ENCODE measurements around the gene CACNG1.

CACNG1 gene

DNA sequence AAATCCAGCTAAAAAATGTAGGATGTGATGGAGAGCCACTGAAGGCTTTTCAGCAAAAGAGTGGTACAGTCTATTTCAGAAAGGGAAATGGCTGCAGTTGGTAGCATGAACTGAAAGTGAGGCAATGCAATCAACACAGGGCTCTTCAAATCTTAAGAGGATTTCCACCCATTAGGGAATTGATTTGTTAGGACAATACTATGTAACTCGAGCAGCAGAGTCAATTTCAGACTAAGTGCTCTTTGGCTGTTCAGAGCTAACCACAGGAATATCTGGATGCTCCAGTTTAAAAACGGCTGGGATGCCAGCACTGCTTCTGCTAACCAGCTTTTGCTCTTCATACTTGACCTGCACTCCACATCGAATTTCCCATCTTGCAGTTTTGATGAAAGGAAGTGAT, 24.6 kb downstream of the CACNG1 start:
- Mint-ChIP-seq H3K4me1 (peaks cover 31% of the 10 kb centered on the region), H3K27me3 (ENCODE audit: low read depth, poor library complexity) (no peaks in the 10 kb centered on the region), H3K9me3 (no peaks in the 10 kb centered on the region), H3K36me3 (ENCODE audit: low read depth) (peaks cover 11% of the 10 kb centered on the region), H3K4me3 (no peak overlapping the region), H3K27ac (peak overlapping the region; percentile 21)
- DNase-seq: no peak
- TF ChIP-seq, protein P1, sequence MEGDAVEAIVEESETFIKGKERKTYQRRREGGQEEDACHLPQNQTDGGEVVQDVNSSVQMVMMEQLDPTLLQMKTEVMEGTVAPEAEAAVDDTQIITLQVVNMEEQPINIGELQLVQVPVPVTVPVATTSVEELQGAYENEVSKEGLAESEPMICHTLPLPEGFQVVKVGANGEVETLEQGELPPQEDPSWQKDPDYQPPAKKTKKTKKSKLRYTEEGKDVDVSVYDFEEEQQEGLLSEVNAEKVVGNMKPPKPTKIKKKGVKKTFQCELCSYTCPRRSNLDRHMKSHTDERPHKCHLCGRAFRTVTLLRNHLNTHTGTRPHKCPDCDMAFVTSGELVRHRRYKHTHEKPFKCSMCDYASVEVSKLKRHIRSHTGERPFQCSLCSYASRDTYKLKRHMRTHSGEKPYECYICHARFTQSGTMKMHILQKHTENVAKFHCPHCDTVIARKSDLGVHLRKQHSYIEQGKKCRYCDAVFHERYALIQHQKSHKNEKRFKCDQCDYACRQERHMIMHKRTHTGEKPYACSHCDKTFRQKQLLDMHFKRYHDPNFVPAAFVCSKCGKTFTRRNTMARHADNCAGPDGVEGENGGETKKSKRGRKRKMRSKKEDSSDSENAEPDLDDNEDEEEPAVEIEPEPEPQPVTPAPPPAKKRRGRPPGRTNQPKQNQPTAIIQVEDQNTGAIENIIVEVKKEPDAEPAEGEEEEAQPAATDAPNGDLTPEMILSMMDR (IDR thresholded peaks at IDR 0.05): no peak

DNA sequence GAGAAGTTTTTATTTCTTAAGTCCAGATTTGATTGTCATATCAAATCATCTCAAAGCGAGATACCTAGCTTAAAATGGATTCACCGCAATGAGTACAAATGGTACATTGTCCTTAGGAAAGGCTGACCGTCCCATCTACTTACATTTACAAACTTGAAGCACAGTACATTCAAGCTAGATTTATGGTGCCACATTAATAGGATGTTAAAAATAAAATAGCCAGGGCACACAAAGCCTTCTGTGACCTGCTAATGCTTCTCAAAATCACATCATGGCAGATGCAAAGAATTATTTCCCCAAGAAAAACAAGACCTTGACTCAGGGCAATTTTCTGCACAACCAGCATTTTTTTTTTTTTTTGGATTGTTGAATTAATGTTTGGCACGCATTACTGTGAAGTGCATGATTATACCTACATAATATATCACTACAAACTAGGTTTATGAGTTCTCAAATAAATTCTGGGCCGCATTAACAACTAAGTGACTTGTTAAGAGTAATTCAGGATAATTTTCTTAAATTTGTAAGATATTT, 25.3 kb downstream of the CACNG1 start:
- Mint-ChIP-seq H3K27me3 (ENCODE audit: low read depth, poor library complexity) (no peaks in the 10 kb centered on the region), H3K27ac (no peak overlapping the region), H3K36me3 (ENCODE audit: low read depth) (peaks cover 11% of the 10 kb centered on the region), H3K4me3 (no peak overlapping the region), H3K9me3 (no peaks in the 10 kb centered on the region), H3K4me1 (peaks cover 31% of the 10 kb centered on the region)
- TF ChIP-seq, protein P1 (IDR thresholded peaks at IDR 0.05): no peak
- no peak for DNase-seq

DNA sequence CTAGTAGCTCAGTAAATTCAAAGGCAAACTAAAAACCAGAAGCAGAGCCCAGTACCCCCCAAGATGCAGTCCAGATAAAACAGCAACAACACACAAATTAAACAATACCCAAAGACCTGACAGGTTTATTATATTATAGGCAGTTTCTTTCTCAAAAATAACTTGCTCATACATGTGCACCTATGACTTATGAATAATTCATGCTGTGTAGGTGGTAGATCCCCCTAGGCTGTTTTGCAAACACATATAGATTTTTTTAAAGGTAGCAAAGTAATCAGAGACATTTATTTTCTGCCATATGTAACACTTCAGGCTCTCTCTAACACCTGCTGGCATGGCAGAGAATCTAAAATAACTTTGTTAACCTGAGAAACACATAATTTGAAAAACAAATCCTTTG, 27.2 kb downstream of the CACNG1 start:
- DNase-seq: no peak
- H3K4me3 Mint-ChIP-seq: no peak overlapping the region
- peak overlapping the region; percentile 47 for H3K27ac Mint-ChIP-seq
- H3K36me3 Mint-ChIP-seq (ENCODE audit: low read depth): peaks cover 16% of the 10 kb centered on the region
- peaks cover 36% of the 10 kb centered on the region for H3K4me1 Mint-ChIP-seq
- no peaks in the 10 kb centered on the region for H3K9me3 Mint-ChIP-seq
- H3K27me3 Mint-ChIP-seq (ENCODE audit: low read depth, poor library complexity): no peaks in the 10 kb centered on the region
- TF ChIP-seq, protein P1 (IDR thresholded peaks at IDR 0.05): no peak

- Mint-ChIP-seq H3K9me3 (no peaks in the 10 kb centered on the region), H3K27me3 (ENCODE audit: low read depth, poor library complexity) (no peaks in the 10 kb centered on the region), H3K36me3 (ENCODE audit: low read depth) (peaks cover 21% of the 10 kb centered on the region), H3K27ac (no peak overlapping the region), H3K4me3 (no peak overlapping the region), H3K4me1 (peaks cover 25% of the 10 kb centered on the region)
- DNase-seq: no peak
- TF ChIP-seq, protein P1 (IDR thresholded peaks at IDR 0.05): no peak
These were observed 28.5 kb downstream of the CACNG1 start for GRCh38 chr17:67072885-67073284.

DNA sequence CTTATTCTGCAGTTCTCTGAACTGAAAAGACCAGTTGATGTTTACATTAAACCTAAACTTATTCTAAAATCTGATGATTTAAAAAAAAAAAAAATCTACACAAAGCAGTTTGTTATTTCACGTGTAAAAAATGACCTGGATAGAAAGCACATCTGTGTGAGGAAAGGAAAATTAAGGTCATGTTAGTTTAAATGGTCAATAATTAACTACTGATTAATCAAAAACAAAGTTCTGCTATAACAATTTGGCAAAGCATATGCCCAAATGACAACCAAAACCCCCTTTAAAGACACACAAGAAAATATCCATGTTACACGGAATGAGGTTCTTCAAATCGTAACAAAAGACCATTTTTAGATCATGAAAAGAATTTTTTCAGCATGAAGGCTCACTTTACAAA, 30.4 kb downstream of the CACNG1 start:
- TF ChIP-seq, protein P1 (IDR thresholded peaks at IDR 0.05): no peak
- DNase-seq: no peak
- H3K27ac Mint-ChIP-seq: no peak overlapping the region
- no peak overlapping the region for H3K4me3 Mint-ChIP-seq
- no peaks in the 10 kb centered on the region for H3K9me3 Mint-ChIP-seq
- peaks cover 9% of the 10 kb centered on the region for H3K4me1 Mint-ChIP-seq
- no peaks in the 10 kb centered on the region for H3K27me3 Mint-ChIP-seq (ENCODE audit: low read depth, poor library complexity)
- H3K36me3 Mint-ChIP-seq (ENCODE audit: low read depth): peaks cover 27% of the 10 kb centered on the region

DNA sequence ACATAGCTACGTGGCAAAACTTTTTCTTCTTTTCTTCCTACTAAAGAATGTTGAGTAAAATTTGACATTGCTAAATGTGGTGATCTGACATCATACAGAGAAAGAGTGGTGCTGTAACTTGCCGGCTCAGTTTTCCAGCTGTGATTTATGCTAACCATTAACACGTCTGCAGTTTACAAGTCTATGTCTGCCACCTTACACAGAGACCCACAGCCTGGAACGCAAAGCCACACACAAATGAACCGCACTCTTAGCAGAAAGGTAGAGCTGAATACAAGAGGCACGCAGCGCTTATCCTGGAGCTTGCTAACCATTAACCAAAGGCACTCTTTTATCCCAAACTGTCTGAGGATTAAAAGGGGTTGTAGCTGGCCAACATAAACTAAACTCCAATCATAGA, 31.9 kb downstream of the CACNG1 start:
- no peak for DNase-seq
- peak overlapping the region; percentile 70 for H3K27ac Mint-ChIP-seq
- H3K36me3 Mint-ChIP-seq (ENCODE audit: low read depth): peaks cover 27% of the 10 kb centered on the region
- TF ChIP-seq, protein P1 (IDR thresholded peaks at IDR 0.05): no peak
- H3K27me3 Mint-ChIP-seq (ENCODE audit: low read depth, poor library complexity): no peaks in the 10 kb centered on the region
- H3K4me1 Mint-ChIP-seq: peaks cover 6% of the 10 kb centered on the region
- H3K4me3 Mint-ChIP-seq: no peak overlapping the region
- no peaks in the 10 kb centered on the region for H3K9me3 Mint-ChIP-seq
